Fibroblast of skin of right quadriceps (primary cell): ENCODE measurements around the gene MTAP.
A peak's percentile ranks its signal among the peaks of the same experiment; 100 is the strongest.
"Not testable (repeated sequence)": the region's sequence is repeated elsewhere in the genome, so short reads cannot be mapped to it uniquely, and the experiment has no call there.

Experiments
- DNase-seq: peaks from one replicate; pipeline ENCODE4 v3.0.0-alpha.2; 2013

The MTAP gene

DNA sequence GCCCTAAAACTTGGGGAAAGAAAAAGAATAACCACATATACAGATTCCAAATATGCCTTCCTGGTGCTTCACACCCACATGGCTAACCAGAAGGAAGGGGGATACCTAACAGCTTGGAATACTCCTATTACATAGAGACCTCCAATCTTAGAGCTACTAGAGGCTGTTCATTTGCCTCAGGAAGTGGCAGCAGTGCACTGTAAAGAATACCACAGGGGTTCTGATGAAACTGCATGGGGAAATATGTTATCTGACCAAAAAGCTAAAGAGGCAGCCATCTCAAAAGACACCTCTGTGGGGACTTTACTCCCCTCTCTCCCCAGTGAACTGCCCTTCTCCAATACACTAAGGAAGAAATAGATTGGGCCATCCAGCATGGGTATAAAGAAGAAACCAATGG is 125.3 kb downstream of the MTAP start:
- DNase-seq: no peak

GRCh38 chr9:21931428-21931827 is 129.0 kb downstream of the MTAP start:
- DNase-seq: no peak

GRCh38 chr9:21933281-21933680 is 130.8 kb downstream of the MTAP start:
- no peak for DNase-seq

DNA sequence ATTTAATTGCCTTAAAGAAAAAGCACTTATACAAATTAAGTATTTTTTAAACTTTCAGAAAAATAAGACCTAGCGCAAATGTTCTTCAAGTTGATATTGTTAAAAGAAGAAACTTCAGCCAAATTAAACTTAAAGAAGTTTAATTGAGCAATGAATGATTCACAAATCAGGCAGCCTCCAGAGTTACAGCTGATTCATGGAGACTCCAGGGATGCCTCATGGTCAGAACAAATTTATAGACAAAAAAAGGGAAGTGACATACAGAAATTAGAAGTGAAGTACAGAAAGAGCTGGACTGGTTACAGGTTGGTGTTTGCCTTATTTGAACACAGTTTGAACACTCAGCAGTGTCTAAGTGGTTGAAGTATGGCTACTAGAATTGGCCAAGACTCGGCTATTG is 131.4 kb downstream of the MTAP start:
- peak; percentile 34 for DNase-seq

DNA sequence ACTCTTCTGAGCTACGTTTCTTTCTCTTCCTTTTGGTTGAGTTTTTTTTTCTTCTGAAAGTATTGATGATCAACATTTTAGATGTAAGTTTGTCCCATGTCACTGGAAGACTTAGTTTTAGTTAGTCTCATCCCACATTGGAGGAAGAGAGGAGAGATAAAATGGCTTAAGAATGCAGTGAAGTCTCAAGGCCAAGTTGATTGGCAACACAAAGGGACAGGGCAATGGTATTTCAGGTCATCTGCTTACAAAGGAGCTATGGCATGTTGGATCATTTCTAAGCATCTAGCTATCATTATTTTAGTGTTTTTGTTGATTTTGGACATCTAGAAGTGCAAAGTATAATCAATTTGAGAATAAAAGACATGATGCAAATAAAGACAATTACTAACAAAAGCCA is 133.2 kb downstream of the MTAP start:
- DNase-seq: no peak

GRCh38 chr9:21936161-21936560 is 133.7 kb downstream of the MTAP start:
- DNase-seq: no peak

DNA sequence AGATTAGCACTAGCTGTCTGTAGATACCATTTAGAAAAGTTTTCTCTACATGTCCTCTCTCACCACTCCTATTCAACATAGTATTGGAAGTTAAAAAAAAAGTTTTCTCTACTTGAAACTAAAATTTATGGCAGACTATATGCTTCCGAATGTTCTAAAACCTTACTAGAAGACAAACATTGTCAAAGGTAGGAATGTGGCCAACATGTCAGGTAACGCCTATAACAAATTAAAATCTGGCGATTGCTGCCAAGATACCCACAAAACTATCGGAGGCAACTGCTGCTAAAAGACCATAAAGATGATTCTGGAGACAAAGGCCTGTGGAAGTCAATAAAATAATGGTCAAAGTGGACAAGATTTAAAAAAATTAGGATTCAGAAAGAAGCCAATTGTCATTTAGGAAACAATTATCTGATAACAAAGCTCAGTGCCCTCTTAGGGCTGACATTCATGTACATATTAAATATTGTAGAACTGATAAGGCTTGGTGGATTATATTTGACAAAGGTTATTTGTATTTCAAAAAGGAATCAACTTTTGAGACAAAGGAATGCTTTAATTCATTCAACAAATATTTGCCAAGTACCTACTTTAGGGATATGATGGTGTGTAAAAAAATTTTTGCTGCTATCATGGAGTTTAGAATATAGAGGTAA is 139.0 kb downstream of the MTAP start:
- DNase-seq: no peak

GRCh38 chr9:21943464-21943863 is 141.0 kb downstream of the MTAP start:
- no peak for DNase-seq

DNA sequence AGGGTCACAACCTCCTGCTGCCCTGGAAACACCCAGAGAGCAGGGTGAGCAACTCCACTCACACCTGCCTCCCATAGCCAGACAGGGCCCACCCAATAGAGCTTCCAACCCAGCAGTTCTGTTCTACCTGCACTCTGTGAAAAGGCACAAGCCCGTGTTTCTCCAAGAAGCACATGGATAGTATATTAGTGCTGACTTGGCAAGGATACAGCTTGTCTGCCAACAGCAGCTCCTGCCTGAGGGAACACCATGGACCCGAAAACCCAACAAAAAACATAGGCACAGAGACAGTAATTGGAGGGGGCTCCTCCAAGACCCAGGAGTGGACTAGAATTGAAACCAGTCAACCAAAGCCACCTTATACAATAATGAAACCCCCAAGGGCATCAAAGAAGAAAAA is 143.2 kb downstream of the MTAP start:
- no peak for DNase-seq

- DNase-seq: no peak
Measured at GRCh38 chr9:21958833-21959232, 156.4 kb downstream of the MTAP start.

- DNase-seq: not testable (repeated sequence)
Measured at GRCh38 chr9:21959268-21959667, 156.8 kb downstream of the MTAP start.

DNA sequence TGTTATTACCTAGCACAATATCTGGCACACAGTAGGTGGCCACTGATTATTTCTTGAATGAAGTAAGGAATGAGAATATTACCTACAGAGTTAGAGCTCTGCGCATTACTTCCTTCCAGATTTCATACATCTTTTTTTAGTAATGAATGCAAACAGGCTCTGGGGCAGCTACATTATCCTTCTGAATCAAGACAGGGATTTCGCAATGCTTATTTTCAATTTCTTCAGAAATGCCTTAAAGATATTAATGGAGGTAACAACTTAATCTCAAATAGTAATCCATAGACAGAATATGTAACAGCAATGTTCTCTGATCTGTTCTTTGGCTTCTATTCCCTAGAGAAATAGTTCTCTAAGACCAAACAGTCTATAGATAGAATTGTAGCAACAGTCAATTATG is 159.1 kb downstream of the MTAP start:
- no peak for DNase-seq

GRCh38 chr9:21964925-21965385 is 162.5 kb downstream of the MTAP start:
- DNase-seq: no peak

DNA sequence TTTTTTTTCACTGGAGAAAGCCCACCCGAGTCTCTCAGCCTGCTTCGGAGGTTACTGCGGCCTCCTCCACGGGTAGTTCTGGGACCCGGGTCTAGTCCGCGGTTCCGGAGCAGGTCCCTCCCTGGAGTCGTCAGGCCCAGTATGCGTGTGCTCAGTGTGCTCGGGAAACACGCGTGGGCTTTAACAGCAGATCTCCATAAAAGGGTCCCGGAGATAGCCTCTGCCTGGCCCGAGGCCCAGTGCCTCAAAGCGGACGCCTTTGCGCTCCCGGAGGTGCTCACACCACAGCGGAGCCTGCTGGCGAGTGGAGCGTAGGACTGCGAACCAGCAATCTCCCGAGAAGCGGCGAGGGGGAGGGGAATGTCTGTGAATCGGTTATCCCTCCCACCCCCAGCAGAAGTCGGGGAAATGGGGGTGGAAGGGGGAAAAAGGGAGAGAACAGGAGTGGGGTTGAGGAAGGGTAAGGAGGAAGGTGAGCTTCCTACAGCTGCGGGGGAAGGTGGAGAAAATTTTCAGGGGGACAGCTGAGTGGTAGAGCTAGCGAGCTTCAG is 163.0 kb downstream of the MTAP start:
- peak; percentile 67 for DNase-seq

GRCh38 chr9:21966140-21966851 is 163.9 kb downstream of the MTAP start:
- DNase-seq: no peak

- DNase-seq: no peak
Measured at GRCh38 chr9:21967169-21967568, 164.7 kb downstream of the MTAP start.

- DNase-seq: no peak
Measured at GRCh38 chr9:21967702-21968101, 165.3 kb downstream of the MTAP start.

DNA sequence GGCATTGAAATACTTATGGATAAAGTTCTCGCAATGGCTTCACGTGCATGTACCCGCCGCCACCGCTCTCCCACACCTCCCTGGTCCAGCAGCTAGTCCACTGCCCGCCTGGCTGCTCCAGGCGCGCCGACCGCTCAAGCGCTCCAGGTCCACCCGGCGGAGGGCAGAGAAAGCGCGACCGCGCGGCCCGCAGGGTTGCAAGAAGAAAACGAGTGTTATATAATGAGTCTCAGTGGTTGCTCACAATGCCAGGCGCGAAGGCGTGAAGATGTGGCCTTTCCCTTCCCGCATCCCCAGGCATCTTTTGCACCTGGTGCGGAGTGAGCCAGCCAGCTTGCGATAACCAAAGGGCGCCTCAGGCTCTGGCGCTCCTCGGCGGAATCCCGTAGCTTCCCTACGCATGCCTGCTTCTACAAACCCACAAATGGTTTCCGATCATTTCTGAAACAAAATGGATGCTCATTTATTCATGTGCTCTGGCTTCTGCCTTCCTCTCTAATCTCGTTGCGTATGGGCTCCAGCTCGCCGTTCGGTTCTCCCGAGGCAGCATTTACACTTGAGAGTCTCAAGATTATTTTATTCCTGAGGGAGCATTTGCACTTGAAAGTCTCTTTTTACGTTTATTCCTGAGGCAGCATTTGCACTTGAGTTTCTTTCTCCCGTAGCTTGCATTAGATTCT is 166.0 kb downstream of the MTAP start:
- no peak for DNase-seq

GRCh38 chr9:21969011-21969940 is 166.8 kb downstream of the MTAP start:
- no peak for DNase-seq

- DNase-seq: no peak
Measured at GRCh38 chr9:21969951-21970799, 167.7 kb downstream of the MTAP start.

GRCh38 chr9:21970800-21971640 is 168.6 kb downstream of the MTAP start:
- no peak for DNase-seq
